Measurements from ENCODE around the gene PRKAB1.

DNA sequence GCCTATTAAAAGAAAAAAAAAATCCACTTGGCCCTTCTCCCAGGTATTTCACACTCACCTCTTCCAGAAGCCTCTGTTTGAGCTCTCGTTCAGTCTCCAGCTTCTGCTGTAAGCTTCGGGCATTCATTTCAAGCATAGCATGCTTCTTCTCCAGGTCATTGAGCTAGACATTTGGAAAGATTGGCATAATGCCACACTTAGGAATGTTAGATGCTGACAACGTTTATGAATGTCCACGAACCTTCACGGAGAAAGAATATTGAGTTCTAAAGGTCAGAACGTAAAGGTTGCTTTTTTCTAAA is 60.5 kb downstream of the PRKAB1 start:
- TF ChIP-seq, protein P1, sequence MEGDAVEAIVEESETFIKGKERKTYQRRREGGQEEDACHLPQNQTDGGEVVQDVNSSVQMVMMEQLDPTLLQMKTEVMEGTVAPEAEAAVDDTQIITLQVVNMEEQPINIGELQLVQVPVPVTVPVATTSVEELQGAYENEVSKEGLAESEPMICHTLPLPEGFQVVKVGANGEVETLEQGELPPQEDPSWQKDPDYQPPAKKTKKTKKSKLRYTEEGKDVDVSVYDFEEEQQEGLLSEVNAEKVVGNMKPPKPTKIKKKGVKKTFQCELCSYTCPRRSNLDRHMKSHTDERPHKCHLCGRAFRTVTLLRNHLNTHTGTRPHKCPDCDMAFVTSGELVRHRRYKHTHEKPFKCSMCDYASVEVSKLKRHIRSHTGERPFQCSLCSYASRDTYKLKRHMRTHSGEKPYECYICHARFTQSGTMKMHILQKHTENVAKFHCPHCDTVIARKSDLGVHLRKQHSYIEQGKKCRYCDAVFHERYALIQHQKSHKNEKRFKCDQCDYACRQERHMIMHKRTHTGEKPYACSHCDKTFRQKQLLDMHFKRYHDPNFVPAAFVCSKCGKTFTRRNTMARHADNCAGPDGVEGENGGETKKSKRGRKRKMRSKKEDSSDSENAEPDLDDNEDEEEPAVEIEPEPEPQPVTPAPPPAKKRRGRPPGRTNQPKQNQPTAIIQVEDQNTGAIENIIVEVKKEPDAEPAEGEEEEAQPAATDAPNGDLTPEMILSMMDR (IDR thresholded peaks at IDR 0.05): no peak
- TF ChIP-seq POLR2A (IDR thresholded peaks at IDR 0.05): no peak

All from heart left ventricle (tissue), 13 donors.